Upper lobe of right lung (tissue), 1 donor: ENCODE results near the gene TGFB2. TPM values are rescaled to one million over a fixed set of nuclear protein-coding genes. Genes with fewer than 3 reads are reported as not detected.

Experiments used
- ATAC-seq: fragments of 200-7000 bp; cut with Tn5 transposase; one replicate; pipeline ENCODE4 v1.9.1; 2020; ENCODE audit warnings: mild to moderate bottlenecking, moderate library complexity
- DNase-seq: peaks from one replicate; pipeline ENCODE4 v3.0.0-alpha.2; 2020
- H3K27ac ChIP-seq: fragments of 200-600 bp; one replicate; pipeline ENCODE4 v1.8.0; 2022
- H3K27me3 ChIP-seq: fragments of 200-600 bp; one replicate; pipeline ENCODE4 v1.8.0; 2022; ENCODE audit warnings: mild to moderate bottlenecking
- H3K36me3 ChIP-seq: fragments of 200-600 bp; one replicate; pipeline ENCODE4 v1.8.0; 2022
- H3K4me1 ChIP-seq: fragments of 200-600 bp; one replicate; pipeline ENCODE4 v1.8.0; 2022
- H3K4me3 ChIP-seq: fragments of 200-600 bp; one replicate; pipeline ENCODE4 v1.8.0; 2022; ENCODE audit warnings: mild to moderate bottlenecking
- H3K9me3 ChIP-seq: fragments of 200-600 bp; one replicate; pipeline ENCODE4 v1.8.0; 2022
- CTCF ChIP-seq: fragments of 200-600 bp; IDR thresholded peaks from one replicate; pipeline ENCODE4 v1.8.0; 2022; ENCODE audit warnings: antibody characterized with exemption
- intact Hi-C: fragments of 100-400 bp; cut with DNase I; formaldehyde crosslinking; loops from one replicate; pipeline ENCODE4 v1.11.0; 2022
- total RNA-seq: library from RNA; stranded (reverse); fragmentation: NEBNext Ultra II Directional; extraction: Animal tissue kit (Norgen Biotek cat#: 25700); gene quantifications from one replicate; pipeline ENCODE4 v1.2.1, GENCODE V29; 2021
- donor health status: DM: no; HTN: yes; CAD: no; lungs with severe emphysema.

Gene TGFB2
- total RNA-seq, 1 donor from 2014 or later = 19.8 TPM

- Histone ChIP-seq H3K4me3 (no peak overlapping the region), H3K27me3 (no peaks in the 10 kb centered on the region), H3K27ac (no peak overlapping the region), H3K9me3 (no peaks in the 10 kb centered on the region), H3K36me3 (no peaks in the 10 kb centered on the region), H3K4me1 (peaks cover 4% of the 10 kb centered on the region)
- intact Hi-C loops = no loop called here
- no peak for TF ChIP-seq CTCF
- ATAC-seq (no peak), DNase-seq (no peak)
Observed at GRCh38 chr1:218394989-218395388, 49.9 kb downstream of the TGFB2 start.

- intact Hi-C loops = no loop called here
- TF ChIP-seq CTCF = no peak
- Histone ChIP-seq H3K9me3 (no peaks in the 10 kb centered on the region), H3K27me3 (no peaks in the 10 kb centered on the region), H3K4me1 (no peaks in the 10 kb centered on the region), H3K36me3 (no peaks in the 10 kb centered on the region), H3K4me3 (no peak overlapping the region), H3K27ac (no peak overlapping the region)
- no peak for DNase-seq
- ATAC-seq = no peak
Observed at GRCh38 chr1:218395916-218396315, 50.8 kb downstream of the TGFB2 start.

GRCh38 chr1:218397752-218398339 lies 52.7 kb downstream of the TGFB2 start:
- no peak overlapping the region for H3K27ac ChIP-seq
- no peaks in the 10 kb centered on the region for H3K36me3 ChIP-seq
- H3K9me3 ChIP-seq = no peaks in the 10 kb centered on the region
- DNase-seq (no peak), ATAC-seq (no peak)
- intact Hi-C loops = no loop called here
- no peaks in the 10 kb centered on the region for H3K4me1 ChIP-seq
- no peaks in the 10 kb centered on the region for H3K27me3 ChIP-seq
- no peak overlapping the region for H3K4me3 ChIP-seq
- no peak for TF ChIP-seq CTCF

GRCh38 chr1:218400624-218401023 lies 55.5 kb downstream of the TGFB2 start:
- intact Hi-C loops = no loop called here
- H3K27ac ChIP-seq = no peak overlapping the region
- no peak for TF ChIP-seq CTCF
- H3K27me3 ChIP-seq = no peaks in the 10 kb centered on the region
- H3K4me1 ChIP-seq = no peaks in the 10 kb centered on the region
- no peak overlapping the region for H3K4me3 ChIP-seq
- no peaks in the 10 kb centered on the region for H3K9me3 ChIP-seq
- no peaks in the 10 kb centered on the region for H3K36me3 ChIP-seq
- no peak for DNase-seq
- no peak for ATAC-seq

GRCh38 chr1:218401441-218401997 lies 56.4 kb downstream of the TGFB2 start:
- intact Hi-C loops = no loop called here
- H3K27ac ChIP-seq = peak overlapping the region; percentile 34

More at GRCh38 chr1:218401441-218401997, 56.4 kb downstream of the TGFB2 start:
- DNase-seq (no peak), ATAC-seq (no peak)
- no peak overlapping the region for H3K4me3 ChIP-seq
- H3K27me3 ChIP-seq = no peaks in the 10 kb centered on the region
- no peaks in the 10 kb centered on the region for H3K36me3 ChIP-seq
- no peaks in the 10 kb centered on the region for H3K4me1 ChIP-seq
- no peaks in the 10 kb centered on the region for H3K9me3 ChIP-seq
- TF ChIP-seq CTCF = no peak
